Neutrophil (primary cell): ENCODE measurements around the gene FKBP15.
A peak's percentile ranks its signal among the peaks of the same experiment; 100 is the strongest.

Experiments used
- H3K27ac ChIP-seq: fragments of 200-600 bp; sonication (generic); 2 replicates; pipeline ENCODE4 v1.5.1; 2016; ENCODE audit warnings: mild to moderate bottlenecking, moderate library complexity
- H3K27me3 ChIP-seq: fragments of 200-600 bp; sonication (generic); 2 replicates; pipeline ENCODE4 v1.6.0; 2016; ENCODE audit warnings: mild to moderate bottlenecking
- H3K36me3 ChIP-seq: fragments of 200-600 bp; sonication (generic); 2 replicates; pipeline ENCODE4 v1.5.1; 2017
- H3K4me1 ChIP-seq, 2 experiments: fragments of 200-600 bp in 1 of 2; sonication (generic) in 1 of 2; 1 replicate in 1 of 2; 2 replicates in 1 of 2; pipeline versions ENCODE4 v1.5.1 to v1.6.1; 2013 to 2016; ENCODE audit warnings: low read depth in 1 of 2, low read length in 1 of 2, mild to moderate bottlenecking in 1 of 2, moderate library complexity in 1 of 2; ENCODE audit not compliant: control insufficient read depth in 1 of 2, insufficient read depth in 1 of 2
- H3K4me3 ChIP-seq, 2 experiments: fragments of 200-600 bp in 1 of 2; sonication (generic) in 1 of 2; 1 replicate in 1 of 2; 2 replicates in 1 of 2; pipeline ENCODE4 v1.5.1; 2013 to 2016; ENCODE audit warnings: low read depth in 1 of 2, low read length in 1 of 2, mild to moderate bottlenecking in 1 of 2, moderate library complexity in 1 of 2
- H3K9me3 ChIP-seq: fragments of 200-600 bp; sonication (generic); 2 replicates; pipeline ENCODE4 v1.5.1; 2016
- CTCF ChIP-seq: fragments of 200-600 bp; sonication (generic); IDR thresholded peaks from 2 replicates; pipeline ENCODE4 v1.5.1; 2016; ENCODE audit warnings: antibody characterized with exemption

The FKBP15 gene

GRCh38 chr9:113231701-113232100 lies 10.6 kb upstream of the FKBP15 start:
- Histone ChIP-seq H3K36me3 (no peaks in the 10 kb centered on the region), H3K27ac (peak overlapping the region; percentile 93), H3K4me1 (peaks cover 78 to 87% of the 10 kb centered on the region in 2 experiments), H3K9me3 (no peaks in the 10 kb centered on the region), H3K4me3 (no peak overlapping the region), H3K27me3 (no peaks in the 10 kb centered on the region)
- TF ChIP-seq CTCF: no peak

GRCh38 chr9:113228130-113228665 lies 7.1 kb upstream of the FKBP15 start:
- no peaks in the 10 kb centered on the region for H3K27me3 ChIP-seq
- H3K9me3 ChIP-seq: no peaks in the 10 kb centered on the region
- H3K4me3 ChIP-seq: no peak overlapping the region
- no peaks in the 10 kb centered on the region for H3K36me3 ChIP-seq
- peak overlapping the region; percentile 68 for H3K27ac ChIP-seq
- no peak for TF ChIP-seq CTCF
- H3K4me1 ChIP-seq: peaks cover 83 to 93% of the 10 kb centered on the region in 2 experiments

- H3K27me3 ChIP-seq: no peaks in the 10 kb centered on the region
- no peaks in the 10 kb centered on the region for H3K36me3 ChIP-seq
- H3K27ac ChIP-seq: peak overlapping the region; percentile 68
- H3K9me3 ChIP-seq: no peaks in the 10 kb centered on the region
- H3K4me3 ChIP-seq: no peak overlapping the region
- peaks cover 83 to 93% of the 10 kb centered on the region in 2 experiments for H3K4me1 ChIP-seq
- no peak for TF ChIP-seq CTCF
These were observed 6.4 kb upstream of the FKBP15 start for GRCh38 chr9:113227436-113227835.

- no peaks in the 10 kb centered on the region for H3K36me3 ChIP-seq
- peaks cover 92 to 93% of the 10 kb centered on the region in 2 experiments for H3K4me1 ChIP-seq
- no peaks in the 10 kb centered on the region for H3K27me3 ChIP-seq
- TF ChIP-seq CTCF: no peak
- no peak overlapping the region for H3K27ac ChIP-seq
- H3K4me3 ChIP-seq: no peak overlapping the region
- H3K9me3 ChIP-seq: no peaks in the 10 kb centered on the region
These were observed 2.9 kb upstream of the FKBP15 start for GRCh38 chr9:113223963-113224362.

GRCh38 chr9:113222482-113222841 lies 1.4 kb upstream of the FKBP15 start:
- no peak for TF ChIP-seq CTCF
- Histone ChIP-seq H3K4me3 (peak overlapping the region; percentile 87 to 93), H3K4me1 (peaks cover 90 to 92% of the 10 kb centered on the region in 2 experiments), H3K27ac (peak overlapping the region; percentile 82), H3K9me3 (no peaks in the 10 kb centered on the region), H3K27me3 (no peaks in the 10 kb centered on the region), H3K36me3 (no peaks in the 10 kb centered on the region)
